Liver (tissue), 9 donors: Measurements from ENCODE around the gene GOLGA8S. TPM values are rescaled to one million over a fixed set of nuclear protein-coding genes. Genes with fewer than 3 reads are reported as not detected.
"Not testable (repeated sequence)": the region's sequence is repeated elsewhere in the genome, so short reads cannot be mapped to it uniquely, and the experiment has no call there.

Source experiments
- DNase-seq: peaks from one replicate; pipeline ENCODE4 v3.0.0-alpha.2; 2017; ENCODE audit warnings: low spot score
- H3K27ac ChIP-seq, 2 donors: one replicate each; pipeline ENCODE4 v1.7.0; 2013; ENCODE audit warnings: inconsistent platforms in 2 of 2, low read length in 2 of 2, control low read depth in 1 of 2, low read depth in 1 of 2, mild to moderate bottlenecking in 1 of 2
- H3K27me3 ChIP-seq, 4 donors: one replicate each; pipeline versions ENCODE4 v1.6.1 to v1.7.0; 2013; ENCODE audit warnings: low read length in 3 of 4, inconsistent platforms in 1 of 4, mild to moderate bottlenecking in 1 of 4, moderate library complexity in 1 of 4; ENCODE audit not compliant: control insufficient read depth in 4 of 4, insufficient read depth in 4 of 4
- H3K36me3 ChIP-seq, 4 donors: one replicate each; pipeline versions ENCODE4 v1.6.1 to v1.7.0; 2013; ENCODE audit warnings: low read length in 3 of 4, mild to moderate bottlenecking in 3 of 4, low read depth in 1 of 4, moderate library complexity in 1 of 4; ENCODE audit not compliant: control insufficient read depth in 4 of 4, insufficient read depth in 3 of 4
- H3K4me1 ChIP-seq, 4 donors: one replicate each; pipeline versions ENCODE4 v1.6.1 to v1.7.0; 2013; ENCODE audit warnings: low read length in 3 of 4, mild to moderate bottlenecking in 3 of 4, moderate library complexity in 1 of 4; ENCODE audit not compliant: control insufficient read depth in 4 of 4, insufficient read depth in 4 of 4
- H3K4me3 ChIP-seq, 3 donors: one replicate each; pipeline versions ENCODE4 v1.6.1 to v1.7.0; 2013; ENCODE audit warnings: low read length in 3 of 3, control low read depth in 1 of 3, low read depth in 1 of 3, mild to moderate bottlenecking in 1 of 3
- H3K9ac ChIP-seq, 2 donors: one replicate each; pipeline ENCODE4 v1.7.0; 2013; ENCODE audit warnings: low read length in 2 of 2, mild to moderate bottlenecking in 2 of 2, moderate library complexity in 2 of 2, control low read depth in 1 of 2, low read depth in 1 of 2
- H3K9me3 ChIP-seq, 4 donors: one replicate each; pipeline versions ENCODE4 v1.6.1 to v1.7.0; 2013; ENCODE audit warnings: low read length in 3 of 4; ENCODE audit not compliant: control insufficient read depth in 4 of 4
- ATF3 ChIP-seq: IDR thresholded peaks from 2 replicates; pipeline ENCODE4 v1.6.1; 2016; ENCODE audit warnings: antibody characterized with exemption
- FOXA1 ChIP-seq: IDR thresholded peaks from 2 replicates; pipeline ENCODE4 v1.6.1; 2016; ENCODE audit warnings: antibody characterized with exemption
- FOXA2 ChIP-seq: IDR thresholded peaks from 2 replicates; pipeline ENCODE4 v1.6.1; 2016; ENCODE audit warnings: antibody characterized with exemption
- GABPA ChIP-seq, 2 donors: IDR thresholded peaks in 1 of 2; conservative IDR thresholded peaks in 1 of 2; 2 replicates each; pipeline ENCODE4 v1.6.1; 2016; ENCODE audit warnings: antibody characterized with exemption in 2 of 2, mild to moderate bottlenecking in 1 of 2, moderate library complexity in 1 of 2
- HNF4A ChIP-seq, 2 donors: conservative IDR thresholded peaks; 2 replicates each; pipeline ENCODE4 v1.6.1; 2016; ENCODE audit warnings: antibody characterized with exemption in 2 of 2, mild to moderate bottlenecking in 2 of 2
- HNF4G ChIP-seq: IDR thresholded peaks from 2 replicates; pipeline ENCODE4 v1.6.1; 2016; ENCODE audit warnings: antibody characterized with exemption
- JUND ChIP-seq, 2 donors: IDR thresholded peaks; 2 replicates each; pipeline ENCODE4 v1.6.1; 2016; ENCODE audit warnings: antibody characterized with exemption in 2 of 2
- NR2F2 ChIP-seq: IDR thresholded peaks from 2 replicates; pipeline ENCODE4 v1.6.1; 2016; ENCODE audit warnings: antibody characterized with exemption
- RAD21 ChIP-seq, 2 donors: IDR thresholded peaks; 2 replicates each; pipeline ENCODE4 v1.6.1; 2016; ENCODE audit warnings: antibody characterized with exemption in 2 of 2, mild to moderate bottlenecking in 2 of 2
- REST ChIP-seq: IDR thresholded peaks from 2 replicates; pipeline ENCODE4 v1.6.1; 2016; ENCODE audit warnings: antibody characterized with exemption, mild to moderate bottlenecking
- RXRA ChIP-seq, 2 donors: IDR thresholded peaks; 2 replicates each; pipeline ENCODE4 v1.6.1; 2017 to 2018; ENCODE audit warnings: antibody characterized with exemption in 2 of 2, mild to moderate bottlenecking in 1 of 2
- SP1 ChIP-seq: IDR thresholded peaks from 2 replicates; pipeline ENCODE4 v1.6.1; 2018; ENCODE audit warnings: antibody characterized with exemption, mild to moderate bottlenecking
- TAF1 ChIP-seq: conservative IDR thresholded peaks from 2 replicates; pipeline ENCODE4 v1.6.1; 2016; ENCODE audit warnings: antibody characterized with exemption, mild to moderate bottlenecking
- YY1 ChIP-seq: IDR thresholded peaks from 2 replicates; pipeline ENCODE4 v1.6.1; 2016; ENCODE audit warnings: antibody characterized with exemption, mild to moderate bottlenecking
- ZBTB33 ChIP-seq: IDR thresholded peaks from 2 replicates; pipeline ENCODE4 v1.6.1; 2016; ENCODE audit warnings: antibody characterized with exemption
- WGBS: extraction: QIAGEN DNeasy Blood & Tissue Kit; methylation state at CpG from one replicate; pipeline ENCODE4 v1.1.7; 2013; 5-methylcytosine and 5-hydroxymethylcytosine counted together
- polyA plus RNA-seq, 2 donors: library from polyadenylated mRNA; stranded (reverse) in 1 of 2; unstranded in 1 of 2; fragments of 200-250 nt in 1 of 2; fragments of >200 nt in 1 of 2; fragmentation: Nextera tagmentation in 1 of 2; extraction: Ambion mirVana in 1 of 2; gene quantifications; one replicate each; pipeline versions ENCODE4 v1.2.1 to v1.2.3, GENCODE V29; 2013 to 2015
- total RNA-seq, 2 donors: library from RNA; depleted of rRNA; stranded (reverse); fragments of >200 nt; gene quantifications; one replicate each; pipeline ENCODE4 v1.2.3, GENCODE V29; 2014
- donor health status: healthy.
- donor health status: healthy.
- donor health status: healthy.
- donor health status: healthy.
- donor health status: healthy.

GOLGA8S gene
- total and polyA plus RNA-seq, 4 donors: 0.03 to 0.25 (median 0.06) TPM

GRCh38 chr15:23402544-23402943, 48.0 kb downstream of the GOLGA8S start:
- Histone ChIP-seq H3K9me3 (peaks cover 0 to 5% (median 3%) of the 10 kb centered on the region in 4 donors), H3K27me3 (no peaks in the 10 kb centered on the region), H3K36me3 (no peaks in the 10 kb centered on the region), H3K9ac (no peak overlapping the region), H3K4me1 (no peaks in the 10 kb centered on the region), H3K27ac (no peak overlapping the region), H3K4me3 (no peak overlapping the region)
- WGBS: 66% methylated on average over 5 of the region's 5 CpGs
- TF ChIP-seq ZBTB33 (no peak), JUND (IDR thresholded peaks at IDR 0.05) (no peak), HNF4G (no peak), ATF3 (no peak), RAD21 (IDR thresholded peaks at IDR 0.05) (no peak), FOXA1 (no peak), TAF1 (no peak), REST (no peak), YY1 (no peak), RXRA (IDR thresholded peaks at IDR 0.05) (no peak)
- no peak for DNase-seq

- Histone ChIP-seq H3K4me3 (no peak overlapping the region), H3K9ac (no peak overlapping the region), H3K36me3 (no peaks in the 10 kb centered on the region), H3K27me3 (no peaks in the 10 kb centered on the region), H3K9me3 (peaks cover 0 to 5% (median 3%) of the 10 kb centered on the region in 4 donors), H3K27ac (no peak overlapping the region), H3K4me1 (no peaks in the 10 kb centered on the region)
- WGBS: 53% methylated on average over 4 of the region's 4 CpGs
- no peak for DNase-seq
- TF ChIP-seq SP1: peak; percentile 22
- TF ChIP-seq NR2F2: peak; percentile 74
- no peak for TF ChIP-seq ATF3
Measured at GRCh38 chr15:23403550-23403949, 49.0 kb downstream of the GOLGA8S start.

GRCh38 chr15:23411841-23412240, 57.3 kb downstream of the GOLGA8S start:
- no peak overlapping the region for H3K9ac ChIP-seq
- WGBS: 77% methylated on average over 10 of the region's 10 CpGs
- no peak for DNase-seq
- H3K9me3 ChIP-seq: peaks cover 0 to 4% (median 2%) of the 10 kb centered on the region in 4 donors
- no peaks in the 10 kb centered on the region for H3K4me1 ChIP-seq
- no peaks in the 10 kb centered on the region for H3K27me3 ChIP-seq
- no peak overlapping the region for H3K27ac ChIP-seq
- TF ChIP-seq YY1: no peak
- no peak for TF ChIP-seq FOXA2
- TF ChIP-seq SP1: no peak
- TF ChIP-seq HNF4A (conservative IDR thresholded peaks at IDR 0.05): no peak
- no peak for TF ChIP-seq ZBTB33
- no peak for TF ChIP-seq FOXA1
- no peak for TF ChIP-seq TAF1
- TF ChIP-seq GABPA (IDR thresholded peaks at IDR 0.05 in 1 of 2, conservative IDR thresholded peaks at IDR 0.05 in 1 of 2): no peak
- no peak overlapping the region for H3K4me3 ChIP-seq
- no peaks in the 10 kb centered on the region for H3K36me3 ChIP-seq

GRCh38 chr15:23412881-23413600, 58.5 kb downstream of the GOLGA8S start:
- H3K27ac ChIP-seq, DNase-seq, H3K36me3 ChIP-seq, H3K4me3 ChIP-seq, H3K9ac ChIP-seq, H3K27me3 ChIP-seq, H3K9me3 ChIP-seq, H3K4me1 ChIP-seq: not testable (repeated sequence)
- 77% methylated on average over 5 of the region's 5 CpGs for WGBS
